Lung (tissue), 13 donors: ENCODE measurements around the gene CASS4. TPM values are rescaled to one million over a fixed set of nuclear protein-coding genes. Genes with fewer than 3 reads are reported as not detected.
A peak's percentile ranks its signal among the peaks of the same experiment; 100 is the strongest.

Experiments used
- ATAC-seq: fragments of 200-7000 bp; cut with Tn5 transposase; one replicate; pipeline ENCODE4 v1.9.1; 2020; ENCODE audit warnings: moderate number of reproducible peaks; ENCODE audit not compliant: insufficient read depth, low FRiP score
- DNase-seq, 3 donors: peaks; one replicate each; pipeline ENCODE4 v3.0.0-alpha.2; 2013 to 2017
- H3K27ac ChIP-seq, 2 donors: one replicate each; pipeline ENCODE4 v1.5.1; 2013; ENCODE audit warnings: mild to moderate bottlenecking in 2 of 2, moderate library complexity in 2 of 2, control low read depth in 1 of 2, inconsistent platforms in 1 of 2, low read depth in 1 of 2, low read length in 1 of 2
- H3K27me3 ChIP-seq, 3 donors: one replicate each; pipeline ENCODE4 v1.5.1; 2013; ENCODE audit warnings: low read length in 2 of 3; ENCODE audit not compliant: control insufficient read depth in 3 of 3, insufficient read depth in 3 of 3
- H3K36me3 ChIP-seq, 4 donors: one replicate each; pipeline ENCODE4 v1.5.1; 2013; ENCODE audit warnings: low read length in 4 of 4, mild to moderate bottlenecking in 1 of 4, moderate library complexity in 1 of 4; ENCODE audit not compliant: control insufficient read depth in 4 of 4, insufficient read depth in 4 of 4
- H3K4me1 ChIP-seq, 5 donors: one replicate each; pipeline ENCODE4 v1.5.1; 2013; ENCODE audit warnings: low read length in 5 of 5, mild to moderate bottlenecking in 2 of 5, moderate library complexity in 1 of 5; ENCODE audit not compliant: control insufficient read depth in 5 of 5, insufficient read depth in 5 of 5
- H3K4me3 ChIP-seq: one replicate; pipeline ENCODE4 v1.5.1; 2013; ENCODE audit warnings: mild to moderate bottlenecking, control low read depth, moderate library complexity
- H3K9ac ChIP-seq, 2 donors: one replicate each; pipeline ENCODE4 v1.5.1; 2013; ENCODE audit warnings: low read length in 2 of 2, control low read depth in 1 of 2; ENCODE audit not compliant: insufficient read depth in 1 of 2
- H3K9me3 ChIP-seq, 4 donors: one replicate each; pipeline ENCODE4 v1.5.1; 2013; ENCODE audit warnings: low read length in 3 of 4, mild to moderate bottlenecking in 1 of 4, moderate library complexity in 1 of 4; ENCODE audit not compliant: control insufficient read depth in 4 of 4, insufficient read depth in 3 of 4
- CTCF ChIP-seq: IDR thresholded peaks from 2 replicates; pipeline ENCODE4 v1.5.1; 2012; ENCODE audit warnings: mild to moderate bottlenecking; ENCODE audit errors: control extremely low read depth, extremely low read depth
- WGBS, 2 donors: extraction: QIAGEN DNeasy Blood & Tissue Kit; methylation state at CpG; one replicate each; pipeline ENCODE4 v1.1.7; 2013; 5-methylcytosine and 5-hydroxymethylcytosine counted together
- polyA plus RNA-seq, 2 donors: library from polyadenylated mRNA; stranded (reverse); fragments of 200-250 nt; gene quantifications; one replicate each; pipeline ENCODE4 v1.2.1, GENCODE V29; 2013
- small RNA-seq: library from RNA; depleted of rRNA; stranded (forward); fragments of <200 nt; gene quantifications from one replicate; pipeline ENCODE3, GENCODE V24; 2014; ENCODE audit warnings: low replicate concordance
- total RNA-seq, 2 donors: library from RNA; depleted of rRNA in 1 of 2; stranded (reverse); fragments of >200 nt in 1 of 2; gene quantifications; one replicate each; pipeline ENCODE4 v1.2.1, GENCODE V29; 2014 to 2021
- donor health status: control.
- donor health status: control.
- donor health status: Bipolar disorder and iron deficiency.
- donor health status: healthy.
- donor health status: DM: yes; HTN: yes; CAD: no.

The CASS4 gene
- total and polyA plus RNA-seq, 4 donors, result 4.5 to 30.7 (median 14.8) TPM

GRCh38 chr20:56506103-56506502, 94.0 kb downstream of the CASS4 start:
- Histone ChIP-seq H3K9me3 (no peaks in the 10 kb centered on the region), H3K27ac (no peak overlapping the region), H3K9ac (no peak overlapping the region), H3K4me3 (no peak overlapping the region), H3K4me1 (peaks cover 0 to 9% (median 0%) of the 10 kb centered on the region in 5 donors), H3K36me3 (peaks cover 0 to 6% (median 3%) of the 10 kb centered on the region in 4 donors), H3K27me3 (no peaks in the 10 kb centered on the region)
- peak in 2 of 3 donors; percentile 3 to 7 for DNase-seq
- TF ChIP-seq CTCF, result no peak
- WGBS, 2 donors, result 48 to 72% methylated on average over 3 of the region's 3 CpGs
- ATAC-seq, result no peak

Small RNA genes within 50 kb of the gene (small RNA-seq; reads per million reads assigned to genes)
- not detected for gene RPL39P

Other genes starting within 250 kb of the CASS4 start
- not detected for gene MC3R, start 163.5 kb upstream of the CASS4 start, total RNA-seq
- not detected for gene MC3R, start 163.5 kb upstream of the CASS4 start, polyA plus RNA-seq
- gene FAM210B, start 53.3 kb upstream of the CASS4 start, total RNA-seq, result 10 to 100 TPM; 27.3 to 41.7 TPM
- 10 to 100 TPM; 18.7 to 22.8 TPM for gene FAM210B, start 53.3 kb upstream of the CASS4 start, polyA plus RNA-seq
- gene AURKA, start 20.0 kb upstream of the CASS4 start, total RNA-seq, result 1 to 10 TPM; 3.6 to 6.2 TPM
- 1 to 10 TPM; 1.5 to 2.7 TPM for gene AURKA, start 20.0 kb upstream of the CASS4 start, polyA plus RNA-seq
- 10 to 100 TPM; 23.5 to 36.1 TPM for gene CSTF1, start 19.6 kb upstream of the CASS4 start, total RNA-seq
- 10 to 100 TPM in 1 of 2 donors, 1 to 10 TPM in 1; 6.4 to 14.7 TPM for gene CSTF1, start 19.6 kb upstream of the CASS4 start, polyA plus RNA-seq
- 10 to 100 TPM; 71.5 to 98.8 TPM for gene RTF2, start 56.4 kb downstream of the CASS4 start, total RNA-seq
- gene RTF2, start 56.4 kb downstream of the CASS4 start, polyA plus RNA-seq, result 100 to 1,000 TPM in 1 of 2 donors, 10 to 100 TPM in 1; 63.8 to 103 TPM
- under 1 TPM in 1 of 2 donors, not detected in 1; 0.95 TPM for gene FAM209A, start 112.5 kb downstream of the CASS4 start, total RNA-seq
- under 1 TPM; 0.49 to 0.59 TPM for gene FAM209A, start 112.5 kb downstream of the CASS4 start, polyA plus RNA-seq
- under 1 TPM in 1 of 2 donors, not detected in 1; 0.55 TPM for gene FAM209B, start 121.0 kb downstream of the CASS4 start, total RNA-seq
- gene FAM209B, start 121.0 kb downstream of the CASS4 start, polyA plus RNA-seq, result 1 to 10 TPM in 1 of 2 donors, under 1 TPM in 1; 0.64 to 1.3 TPM
- gene TFAP2C, start 217.0 kb downstream of the CASS4 start, total RNA-seq, result 1 to 10 TPM; 5.7 to 6.3 TPM
- 1 to 10 TPM; 2.6 to 3.3 TPM for gene TFAP2C, start 217.0 kb downstream of the CASS4 start, polyA plus RNA-seq